Spleen (tissue), 11 donors: ENCODE measurements around the gene PIK3C2G. TPM values are rescaled to one million over a fixed set of nuclear protein-coding genes. Genes with fewer than 3 reads are reported as not detected.
"Not testable (repeated sequence)": the region's sequence is repeated elsewhere in the genome, so short reads cannot be mapped to it uniquely, and the experiment has no call there.

Experiments used
- DNase-seq: peaks from one replicate; pipeline ENCODE4 v3.0.0-alpha.2; 2020
- H3K27ac ChIP-seq, 8 donors: fragments of 200-600 bp; sonication (generic) in 7 of 8; 1 replicate in 4 of 8; 2 replicates in 4 of 8; pipeline versions ENCODE4 v1.5.0 to v1.8.0; 2016 to 2021; ENCODE audit warnings: inconsistent platforms in 4 of 8, mild to moderate bottlenecking in 4 of 8, moderate library complexity in 1 of 8
- H3K27me3 ChIP-seq, 7 donors: fragments of 200-600 bp; sonication (generic) in 6 of 7; replicated peaks in 1 of 7; 1 replicate in 4 of 7; 2 replicates in 3 of 7; pipeline versions ENCODE4 v1.5.0 to v1.8.0; 2016 to 2021; ENCODE audit warnings: inconsistent platforms in 3 of 7, mild to moderate bottlenecking in 1 of 7
- H3K36me3 ChIP-seq, 6 donors: fragments of 200-600 bp; sonication (generic) in 5 of 6; 1 replicate in 4 of 6; 2 replicates in 2 of 6; pipeline versions ENCODE4 v1.5.0 to v1.8.0; 2016 to 2021; ENCODE audit warnings: inconsistent platforms in 2 of 6
- H3K4me1 ChIP-seq, 6 donors: fragments of 200-600 bp; sonication (generic) in 5 of 6; 1 replicate in 3 of 6; 2 replicates in 3 of 6; pipeline versions ENCODE4 v1.5.0 to v1.8.0; 2016 to 2021; ENCODE audit warnings: inconsistent platforms in 3 of 6
- H3K4me3 ChIP-seq, 8 donors: fragments of 200-600 bp; sonication (generic) in 7 of 8; 1 replicate in 4 of 8; 2 replicates in 4 of 8; pipeline versions ENCODE4 v1.5.0 to v1.8.0; 2016 to 2021; ENCODE audit warnings: inconsistent platforms in 4 of 8, mild to moderate bottlenecking in 4 of 8, moderate library complexity in 2 of 8
- H3K9me3 ChIP-seq, 8 donors: fragments of 200-600 bp; sonication (generic) in 7 of 8; 1 replicate in 4 of 8; 2 replicates in 4 of 8; pipeline versions ENCODE4 v1.5.0 to v1.8.0; 2016 to 2021; ENCODE audit warnings: inconsistent platforms in 4 of 8
- CTCF ChIP-seq, 11 experiments: fragments of 200-600 bp in 7 of 11; fragments of 450-650 bp in 4 of 11; sonication (generic) in 4 of 11; IDR thresholded peaks in 8 of 11; conservative IDR thresholded peaks in 3 of 11; 1 replicate in 7 of 11; 2 replicates in 4 of 11; pipeline versions ENCODE4 v1.4.0 to v1.8.0; 2016 to 2021; ENCODE audit warnings: antibody characterized with exemption in 11 of 11, inconsistent platforms in 4 of 11, mild to moderate bottlenecking in 1 of 11
- POLR2A ChIP-seq, 3 donors: fragments of 450-650 bp; IDR thresholded peaks; one replicate each; pipeline ENCODE4 v1.5.1; 2017; ENCODE audit warnings: antibody characterized with exemption in 3 of 3, mild to moderate bottlenecking in 1 of 3
- POLR2AphosphoS5 ChIP-seq, 3 donors: sonication (generic); formaldehyde crosslinking; IDR thresholded peaks; one replicate each; pipeline ENCODE4 v1.5.1; 2017; ENCODE audit warnings: antibody characterized with exemption in 3 of 3
- WGBS, 5 donors: extraction: QIAGEN DNeasy Blood & Tissue Kit in 3 of 5; methylation state at CpG; one replicate each; pipeline versions ENCODE4 v1.1.5 to v1.1.7; 2013 to 2018; 5-methylcytosine and 5-hydroxymethylcytosine counted together
- intact Hi-C: fragments of 100-400 bp; cut with DNase I; formaldehyde crosslinking; loops from one replicate; pipeline ENCODE4 v1.15.0; 2023; ENCODE audit warnings: low total_unique reads
- polyA plus RNA-seq, 3 donors: library from polyadenylated mRNA; stranded (reverse); fragments of 200-250 nt; gene quantifications; one replicate each; pipeline ENCODE4 v1.2.1, GENCODE V29; 2013
- total RNA-seq, 7 donors: library from RNA; depleted of rRNA in 3 of 7; stranded (reverse); fragments of >200 nt in 3 of 7; fragmentation: NEBNext Ultra II Directional in 4 of 7; extraction: Animal tissue kit (Norgen Biotek cat#: 25700) in 4 of 7; gene quantifications; one replicate each; pipeline versions ENCODE4 v1.1.0 to v1.2.1, GENCODE V29; 2016 to 2021
- donor health status: healthy with polysubstance abuse.
- donor health status: DM: no; HTN: no; CAD: no; lungs with moderate emphysema.
- donor health status: DM: no; HTN: no; CAD: no.
- donor health status: Bipolar disorder and iron deficiency.
- donor health status: healthy.
- donor health status: DM: no; HTN: no; CAD: no.
- donor health status: DM: yes; HTN: yes; CAD: no.

Gene PIK3C2G
- total and polyA plus RNA-seq, 10 donors = not detected

DNA sequence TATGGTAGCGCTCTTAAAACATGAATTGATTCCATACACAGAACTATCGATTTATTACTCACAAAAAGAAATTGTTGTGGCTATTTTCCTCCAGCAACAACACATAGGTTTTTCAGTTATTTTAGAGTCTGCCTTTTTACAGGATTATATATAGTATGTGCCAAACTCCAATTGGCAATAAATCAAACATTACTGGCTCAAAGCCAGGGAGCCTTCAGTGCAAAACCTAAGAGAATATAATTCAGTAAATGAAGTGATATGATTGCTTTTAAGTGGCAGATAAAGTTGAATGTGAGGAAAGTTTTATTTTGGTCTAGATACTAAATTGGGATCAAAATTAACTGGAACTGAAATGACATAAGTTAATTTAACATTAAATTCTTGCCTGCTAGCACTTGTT lies 234.8 kb downstream of the PIK3C2G start:
- Histone ChIP-seq H3K9me3 (peaks cover 0 to 16% (median 4%) of the 10 kb centered on the region in 8 donors), H3K4me1 (no peaks in the 10 kb centered on the region), H3K27me3 (no peaks in the 10 kb centered on the region), H3K4me3 (no peak overlapping the region), H3K27ac (no peak overlapping the region), H3K36me3 (no peaks in the 10 kb centered on the region)
- WGBS, 5 donors = 86 to 94% (median 91%) methylated on average over 2 of the region's 2 CpGs
- intact Hi-C loops = no loop called here
- TF ChIP-seq POLR2AphosphoS5 (IDR thresholded peaks at IDR 0.05) (no peak), CTCF (IDR thresholded peaks at IDR 0.05 in 8 of 11, conservative IDR thresholded peaks at IDR 0.05 in 3 of 11) (no peak), POLR2A (IDR thresholded peaks at IDR 0.05) (no peak)
- no peak for DNase-seq

DNA sequence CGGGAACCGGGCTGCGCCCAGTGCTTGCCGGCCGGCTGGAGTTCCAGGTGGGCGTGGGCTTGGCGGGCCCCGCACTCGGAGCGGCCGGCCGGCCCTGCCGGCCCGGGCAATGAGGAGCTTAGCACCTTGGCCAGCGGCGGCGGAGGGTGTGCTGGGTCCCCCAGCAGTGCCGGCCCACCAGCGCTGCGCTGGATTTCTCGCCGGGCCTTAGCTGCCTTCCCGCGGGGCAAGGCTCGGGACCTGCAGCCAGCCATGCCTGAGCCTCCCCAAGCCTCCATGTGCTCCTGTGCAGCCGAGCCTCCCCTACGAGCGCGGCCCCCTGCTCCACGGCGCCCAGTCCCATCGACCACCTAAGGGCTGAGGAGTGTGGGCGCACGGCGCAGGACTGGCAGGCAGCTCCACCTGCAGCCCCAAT lies 238.8 kb downstream of the PIK3C2G start:
- H3K4me3 ChIP-seq, intact Hi-C loops, H3K27ac ChIP-seq, H3K27me3 ChIP-seq, H3K4me1 ChIP-seq, H3K36me3 ChIP-seq: not testable (repeated sequence)
- 95 to 98% (median 95%) methylated on average over 13 to 35 of the region's 35 CpGs for WGBS, 5 donors
- peaks cover 0 to 16% (median 4%) of the 10 kb centered on the region in 8 donors for H3K9me3 ChIP-seq
- peak; percentile 62 for DNase-seq

- H3K27ac ChIP-seq, H3K4me1 ChIP-seq, H3K27me3 ChIP-seq, DNase-seq, H3K4me3 ChIP-seq, H3K36me3 ChIP-seq, intact Hi-C loops: not testable (repeated sequence)
- H3K9me3 ChIP-seq = peaks cover 0 to 16% (median 4%) of the 10 kb centered on the region in 8 donors
- 93 to 98% (median 95%) methylated on average over 21 of the region's 21 CpGs for WGBS, 5 donors
Observed at GRCh38 chr12:18500736-18501135, 239.4 kb downstream of the PIK3C2G start.

GRCh38 chr12:18502422-18502968 lies 241.2 kb downstream of the PIK3C2G start:
- no peaks in the 10 kb centered on the region for H3K4me1 ChIP-seq
- peaks cover 0 to 16% (median 5%) of the 10 kb centered on the region in 8 donors for H3K9me3 ChIP-seq
- TF ChIP-seq POLR2AphosphoS5 (IDR thresholded peaks at IDR 0.05) = no peak
- TF ChIP-seq POLR2A (IDR thresholded peaks at IDR 0.05) = no peak
- TF ChIP-seq CTCF (IDR thresholded peaks at IDR 0.05 in 8 of 11, conservative IDR thresholded peaks at IDR 0.05 in 3 of 11) = no peak
- intact Hi-C loops = no loop called here
- no peak overlapping the region for H3K27ac ChIP-seq
- whole genome bisulfite sequencing, 5 donors = 89 to 93% (median 91%) methylated on average over 7 of the region's 7 CpGs
- no peaks in the 10 kb centered on the region for H3K36me3 ChIP-seq
- H3K27me3 ChIP-seq = no peaks in the 10 kb centered on the region
- H3K4me3 ChIP-seq = no peak overlapping the region
- DNase-seq = no peak

DNA sequence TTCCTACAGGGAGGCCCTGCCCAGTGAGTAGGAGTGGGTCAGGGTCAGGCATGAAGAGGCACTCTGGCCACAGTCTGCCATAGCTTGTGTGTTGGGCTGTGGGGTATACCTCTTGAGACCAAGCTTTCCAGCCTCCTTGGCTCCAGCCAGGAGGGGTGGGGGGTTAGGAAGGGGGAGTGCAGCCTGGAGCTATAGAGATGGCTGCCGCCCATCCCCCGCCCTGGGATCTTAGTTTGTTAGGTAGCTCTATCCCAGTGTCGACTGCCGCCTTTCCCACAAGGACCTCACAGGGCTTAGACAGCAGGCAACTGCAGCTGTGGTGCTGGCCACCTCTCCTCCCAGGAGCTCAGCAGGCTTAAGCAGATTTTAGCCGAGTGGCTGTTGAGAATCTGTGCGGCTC lies 260.1 kb downstream of the PIK3C2G start:
- no peak overlapping the region for H3K27ac ChIP-seq
- no peak for DNase-seq
- WGBS, 5 donors = 94 to 97% (median 96%) methylated on average over 5 to 6 of the region's 6 CpGs
- H3K36me3 ChIP-seq = no peaks in the 10 kb centered on the region
- H3K9me3 ChIP-seq = peaks cover 0 to 54% (median 41%) of the 10 kb centered on the region in 8 donors
- no peaks in the 10 kb centered on the region for H3K4me1 ChIP-seq
- H3K27me3 ChIP-seq = no peaks in the 10 kb centered on the region
- H3K4me3 ChIP-seq = no peak overlapping the region
- intact Hi-C loops = no loop called here
- TF ChIP-seq CTCF (IDR thresholded peaks at IDR 0.05 in 8 of 11, conservative IDR thresholded peaks at IDR 0.05 in 3 of 11) (no peak), POLR2AphosphoS5 (IDR thresholded peaks at IDR 0.05) (no peak), POLR2A (IDR thresholded peaks at IDR 0.05) (no peak)
